Activated T-helper 2 cell treated with anti-CD3 and anti-CD28 coated beads, Interferon-gamma antibody, Interleukin-2, Interleukin-4, amounts not matched to agents 10 μg/mL and 5 μg/mL and 100 μg/mL, durations not matched to agents 14 hours and 24 hours and 36 hours (primary cell): Measurements from ENCODE around the gene CDC25B. TPM values are rescaled to one million over a fixed set of nuclear protein-coding genes. Genes with fewer than 3 reads are reported as not detected.
A peak's percentile ranks its signal among the peaks of the same experiment; 100 is the strongest.

Experiments
- DNase-seq: peaks from one replicate; pipeline ENCODE4 v3.0.0; 2021; ENCODE audit warnings: low spot score
- H3K27ac Mint-ChIP-seq: one replicate; pipeline ENCODE4 v1.8.0; 2021; ENCODE audit warnings: mixed read lengths
- H3K27me3 Mint-ChIP-seq: one replicate; pipeline ENCODE4 v1.8.0; 2021; ENCODE audit warnings: low read depth, mixed read lengths
- H3K36me3 Mint-ChIP-seq: one replicate; pipeline ENCODE4 v1.8.0; 2021; ENCODE audit warnings: low read depth, mixed read lengths
- H3K4me1 Mint-ChIP-seq: one replicate; pipeline ENCODE4 v1.8.0; 2021; ENCODE audit warnings: low read depth, mixed read lengths
- H3K4me3 Mint-ChIP-seq: one replicate; pipeline ENCODE4 v1.8.0; 2021; ENCODE audit warnings: low read depth, mild to moderate bottlenecking, moderate library complexity, mixed read lengths
- H3K9me3 Mint-ChIP-seq: one replicate; pipeline ENCODE4 v1.8.0; 2021; ENCODE audit warnings: mixed read lengths
- intact Hi-C: fragments of 100-400 bp; cut with micrococcal nuclease; formaldehyde crosslinking; loops from one replicate; pipeline ENCODE4 v1.15.1; 2023
- total RNA-seq: library from RNA; stranded (reverse); gene quantifications from 2 replicates; pipeline ENCODE4 v1.2.3, GENCODE V29; 2022

The CDC25B gene
- total RNA-seq, 1 donor from 2014 or later, result 101 TPM

DNA sequence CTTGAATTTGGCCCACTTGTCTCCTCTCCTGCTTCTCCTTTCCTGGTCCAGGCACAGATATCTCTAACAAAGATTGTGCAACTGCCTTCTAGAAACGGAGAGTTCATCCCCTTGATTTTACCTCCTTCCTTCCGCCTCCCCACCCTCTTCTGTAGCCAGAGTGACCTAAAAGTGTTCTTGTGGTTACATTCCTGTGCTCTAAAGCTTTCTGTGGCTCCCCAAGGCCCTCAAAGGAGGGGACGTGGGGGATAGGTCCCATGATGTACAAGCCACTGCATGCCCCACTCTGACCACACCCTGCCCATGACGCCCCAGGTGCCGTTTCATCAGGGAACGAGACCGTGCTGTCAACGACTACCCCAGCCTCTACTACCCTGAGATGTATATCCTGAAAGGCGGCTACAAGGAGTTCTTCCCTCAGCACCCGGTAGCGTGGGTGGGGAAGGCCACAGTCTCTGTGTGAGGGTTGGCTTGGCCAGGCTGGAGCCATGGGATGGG, 8.2 kb downstream of the CDC25B start:
- peaks cover 78% of the 10 kb centered on the region for H3K36me3 Mint-ChIP-seq
- intact Hi-C loops, result no loop called here
- H3K4me3 Mint-ChIP-seq, result no peak overlapping the region
- no peak overlapping the region for H3K27ac Mint-ChIP-seq
- no peaks in the 10 kb centered on the region for H3K27me3 Mint-ChIP-seq
- no peaks in the 10 kb centered on the region for H3K9me3 Mint-ChIP-seq
- no peak for DNase-seq
- peaks cover 49% of the 10 kb centered on the region for H3K4me1 Mint-ChIP-seq

DNA sequence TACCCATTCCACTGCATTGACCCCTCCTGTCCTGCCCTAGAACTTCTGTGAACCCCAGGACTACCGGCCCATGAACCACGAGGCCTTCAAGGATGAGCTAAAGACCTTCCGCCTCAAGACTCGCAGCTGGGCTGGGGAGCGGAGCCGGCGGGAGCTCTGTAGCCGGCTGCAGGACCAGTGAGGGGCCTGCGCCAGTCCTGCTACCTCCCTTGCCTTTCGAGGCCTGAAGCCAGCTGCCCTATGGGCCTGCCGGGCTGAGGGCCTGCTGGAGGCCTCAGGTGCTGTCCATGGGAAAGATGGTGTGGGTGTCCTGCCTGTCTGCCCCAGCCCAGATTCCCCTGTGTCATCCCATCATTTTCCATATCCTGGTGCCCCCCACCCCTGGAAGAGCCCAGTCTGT, 8.7 kb downstream of the CDC25B start:
- Mint-ChIP-seq H3K4me1 (peaks cover 44% of the 10 kb centered on the region), H3K27me3 (no peaks in the 10 kb centered on the region), H3K36me3 (peaks cover 73% of the 10 kb centered on the region), H3K27ac (peak overlapping the region; percentile 24), H3K9me3 (no peaks in the 10 kb centered on the region), H3K4me3 (no peak overlapping the region)
- no peak for DNase-seq
- intact Hi-C loops, result no loop called here

DNA sequence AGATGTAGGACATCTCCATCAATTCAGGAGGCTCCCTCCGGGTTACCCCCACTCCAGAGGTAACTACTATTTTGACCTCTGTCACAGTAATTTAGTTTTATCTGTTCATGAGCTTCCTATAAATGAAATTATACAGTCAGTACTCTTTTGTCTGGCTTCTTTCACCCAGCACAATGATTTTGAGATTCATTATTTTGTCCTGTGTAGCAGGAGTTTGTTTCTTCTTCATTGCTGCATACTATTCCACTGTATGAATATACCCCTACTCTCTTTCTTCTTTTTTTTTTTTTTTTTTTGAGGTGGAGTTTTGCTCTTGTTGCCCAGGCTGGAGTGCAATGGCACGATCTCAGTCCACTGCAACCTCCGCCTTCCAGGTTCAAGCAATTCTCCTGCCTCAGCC, 12.4 kb downstream of the CDC25B start:
- intact Hi-C loops, result no loop called here
- Mint-ChIP-seq H3K4me1 (peaks cover 58% of the 10 kb centered on the region), H3K27me3 (no peaks in the 10 kb centered on the region)

DNA sequence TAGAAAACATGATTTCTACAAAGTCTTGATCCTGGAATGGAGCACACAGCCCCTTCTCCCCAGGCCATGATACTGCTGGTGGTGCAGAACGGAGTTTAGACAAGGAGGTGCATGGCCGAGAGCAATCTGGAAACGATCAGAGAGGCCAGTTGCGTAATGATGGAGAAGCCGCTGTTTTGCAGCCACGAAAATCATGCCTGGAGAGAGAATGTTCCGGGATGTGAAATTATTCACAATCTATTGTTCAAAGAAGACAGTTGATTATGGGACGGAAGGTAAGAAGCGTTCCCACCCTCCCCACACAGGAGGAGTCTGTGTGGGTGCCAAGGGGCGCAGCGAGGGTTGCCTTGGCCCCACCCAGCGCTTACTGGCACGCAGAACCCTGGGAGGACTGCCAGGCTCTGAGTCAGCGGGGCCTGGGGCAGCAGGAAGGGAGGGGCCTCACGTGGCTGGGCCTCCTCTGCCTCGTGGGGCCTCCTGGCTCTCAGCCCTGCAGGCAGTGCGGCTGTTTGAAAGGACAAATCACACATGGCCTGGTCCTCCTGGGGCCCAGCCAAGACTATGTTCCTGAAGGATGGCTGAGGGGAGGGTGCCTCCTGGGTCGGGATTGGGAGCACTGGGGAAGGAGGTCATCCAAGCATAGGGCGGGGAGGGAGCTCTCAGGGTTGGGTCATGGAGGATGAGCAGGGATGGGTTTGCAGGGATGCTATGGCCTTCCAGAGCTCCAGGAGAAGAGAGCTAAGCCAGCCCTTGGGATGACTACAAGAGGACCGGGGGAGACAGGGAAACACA, 15.6 kb downstream of the CDC25B start:
- Mint-ChIP-seq H3K27me3 (no peaks in the 10 kb centered on the region), H3K27ac (peak overlapping the region; percentile 99), H3K9me3 (no peaks in the 10 kb centered on the region), H3K4me3 (peak overlapping the region; percentile 74), H3K36me3 (peaks cover 16% of the 10 kb centered on the region), H3K4me1 (peaks cover 58% of the 10 kb centered on the region)
- DNase-seq, result peak; percentile 81
- intact Hi-C loops, result loop anchor here (1.0 to 10.0 kb wide), 4 partner anchors 9 to 273 kb away; partner anchors contain the start of genes AP5S1 and CENPB

More for the DNA sequence above, 12.4 kb downstream of the CDC25B start:
- Mint-ChIP-seq H3K9me3 (no peaks in the 10 kb centered on the region), H3K27ac (no peak overlapping the region), H3K4me3 (no peak overlapping the region), H3K36me3 (peaks cover 42% of the 10 kb centered on the region)
- no peak for DNase-seq

DNA sequence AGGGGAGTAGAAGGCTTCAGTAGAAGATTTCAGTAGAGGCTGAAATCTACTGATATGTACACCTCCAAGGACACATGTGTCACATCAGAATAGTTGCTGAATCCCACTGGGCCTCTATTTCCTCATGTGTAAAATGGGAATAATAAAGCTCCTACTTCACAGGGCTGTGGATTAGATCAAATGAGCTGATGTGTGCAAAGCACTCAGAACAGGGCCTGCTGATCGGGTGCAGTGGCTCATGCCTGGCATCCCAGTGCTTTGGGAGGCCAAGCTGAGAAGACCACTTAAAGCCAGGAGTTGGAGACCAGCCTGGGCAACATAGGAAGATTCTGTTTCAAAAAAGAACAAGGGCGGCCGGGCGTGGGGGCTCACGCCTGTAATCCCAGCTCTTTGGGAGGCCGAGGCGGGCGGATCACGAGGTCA, 16.2 kb downstream of the CDC25B start:
- peak overlapping the region; percentile 74 for H3K4me3 Mint-ChIP-seq
- DNase-seq, result no peak
- intact Hi-C loops, result loop anchor here (10.0 kb wide), 1 partner anchor 273 kb away; no protein-coding TSS in a partner anchor
- peak overlapping the region; percentile 99 for H3K27ac Mint-ChIP-seq
- H3K4me1 Mint-ChIP-seq, result peaks cover 53% of the 10 kb centered on the region
- H3K36me3 Mint-ChIP-seq, result peaks cover 10% of the 10 kb centered on the region
- H3K27me3 Mint-ChIP-seq, result no peaks in the 10 kb centered on the region
- no peaks in the 10 kb centered on the region for H3K9me3 Mint-ChIP-seq

DNA sequence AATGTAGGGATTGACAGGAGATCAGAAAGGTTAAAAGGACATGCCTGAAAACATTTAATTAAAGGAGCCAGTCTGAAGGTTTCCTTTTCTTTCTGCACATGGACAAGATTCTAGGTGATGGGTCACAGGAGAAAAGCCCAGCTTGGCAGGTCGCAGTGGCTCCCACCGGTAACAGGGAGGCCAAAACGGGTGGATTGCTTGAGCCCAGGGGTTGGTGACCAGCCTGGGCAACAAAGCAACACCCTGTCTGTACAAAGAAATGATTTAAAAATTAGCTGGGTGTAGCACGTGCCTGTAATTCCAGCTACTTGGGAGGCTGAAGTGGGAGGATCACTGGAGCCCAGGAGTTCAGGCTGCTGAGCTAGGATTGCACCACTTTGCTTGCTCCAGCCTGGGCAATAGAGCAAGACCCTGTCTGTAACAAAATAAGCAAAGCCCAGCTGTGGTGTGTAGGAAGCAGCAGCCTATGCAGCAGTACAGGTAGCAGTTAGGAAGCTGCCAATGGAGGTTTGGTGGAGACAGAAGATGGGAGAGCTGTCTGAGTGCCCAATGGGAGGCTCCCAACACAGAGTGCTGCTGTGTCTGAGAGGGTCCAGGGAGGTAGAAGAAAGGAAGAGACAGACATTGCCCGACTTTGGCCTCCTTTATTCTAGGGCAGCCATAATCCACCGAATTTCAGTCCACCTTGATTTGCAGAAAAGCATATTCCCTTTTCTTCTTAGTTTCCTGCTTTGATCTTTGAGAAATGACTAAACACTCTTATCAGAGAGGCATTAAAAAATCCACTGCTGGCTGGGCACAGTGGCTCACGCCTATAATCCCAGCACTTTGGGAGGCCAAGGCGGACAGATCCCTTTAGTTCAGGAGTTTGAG, 17.1 kb downstream of the CDC25B start:
- H3K27me3 Mint-ChIP-seq, result no peaks in the 10 kb centered on the region
- peaks cover 8% of the 10 kb centered on the region for H3K36me3 Mint-ChIP-seq
- H3K27ac Mint-ChIP-seq, result peak overlapping the region; percentile 61
- H3K9me3 Mint-ChIP-seq, result no peaks in the 10 kb centered on the region
- peaks cover 49% of the 10 kb centered on the region for H3K4me1 Mint-ChIP-seq
- intact Hi-C loops, result loop anchor here (10.0 kb wide), 1 partner anchor 272 kb away; no protein-coding TSS in a partner anchor
- no peak for DNase-seq
- H3K4me3 Mint-ChIP-seq, result no peak overlapping the region

DNA sequence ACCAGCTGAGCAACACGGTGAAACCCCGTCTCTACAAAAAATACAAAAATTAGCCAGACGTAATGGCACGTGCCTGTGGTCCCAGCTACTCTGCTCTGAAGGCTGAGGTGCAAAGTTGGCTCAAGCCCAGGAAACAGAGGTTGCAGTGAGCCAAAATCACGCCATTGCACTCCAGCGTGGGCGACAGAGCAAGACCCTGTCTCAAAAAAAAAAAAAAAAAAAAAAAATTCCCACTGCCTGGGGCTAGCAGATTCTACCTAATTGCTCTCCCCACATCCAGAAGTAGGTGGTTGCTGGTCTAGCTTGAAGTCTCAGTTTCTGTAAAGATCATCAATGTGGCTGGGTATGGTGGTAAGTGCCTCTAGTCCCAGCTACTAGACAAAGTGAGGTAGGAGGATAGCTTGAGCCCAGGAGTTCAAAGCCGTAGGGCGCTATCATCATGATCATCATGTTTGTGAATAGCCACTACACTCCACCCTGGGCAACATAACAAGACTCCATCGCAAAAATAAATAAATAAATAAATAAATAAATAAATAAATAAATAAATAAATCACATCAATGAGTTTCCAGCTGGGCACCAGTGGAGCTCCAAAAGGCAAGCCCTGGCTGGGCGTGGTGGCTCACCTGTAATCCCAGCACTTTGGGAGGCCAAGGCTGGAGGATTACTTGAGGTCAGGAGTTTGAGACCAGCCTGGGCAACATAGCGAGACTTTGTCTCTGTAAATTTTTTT, 17.9 kb downstream of the CDC25B start:
- Mint-ChIP-seq H3K4me3 (no peak overlapping the region), H3K27ac (peak overlapping the region; percentile 61), H3K27me3 (no peaks in the 10 kb centered on the region), H3K4me1 (peaks cover 55% of the 10 kb centered on the region), H3K9me3 (no peaks in the 10 kb centered on the region), H3K36me3 (peaks cover 3% of the 10 kb centered on the region)
- DNase-seq, result no peak
- intact Hi-C loops, result loop anchor here (10.0 kb wide), 1 partner anchor 271 kb away; no protein-coding TSS in a partner anchor

DNA sequence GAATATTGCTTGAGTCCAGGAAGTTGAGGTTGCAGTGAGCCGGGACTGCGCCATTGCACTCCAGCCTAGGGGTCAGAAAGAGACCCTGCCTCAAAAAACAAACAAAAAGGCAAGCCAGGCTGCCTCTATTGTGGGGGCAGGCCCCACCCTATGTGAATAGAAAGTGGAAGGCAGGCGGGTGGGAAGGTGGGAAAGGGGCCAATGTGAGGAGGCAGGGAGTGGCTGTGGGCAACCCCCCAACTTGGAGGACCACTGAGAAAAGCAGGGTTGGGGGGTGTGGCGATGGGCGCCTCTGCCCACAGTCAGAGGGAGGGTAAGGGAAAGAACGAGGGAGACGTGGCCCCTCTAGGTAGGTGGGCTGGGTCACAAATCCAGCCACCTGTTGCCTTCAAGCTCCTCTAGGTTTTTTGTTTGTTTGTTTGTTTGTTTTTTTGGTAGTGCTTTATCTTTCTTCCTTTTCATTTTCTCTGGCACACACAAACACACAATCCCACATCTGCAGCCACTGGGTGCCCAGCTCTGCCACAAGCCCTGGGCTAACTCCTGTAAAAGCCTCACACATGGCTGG, 18.9 kb downstream of the CDC25B start:
- H3K4me1 Mint-ChIP-seq, result peaks cover 59% of the 10 kb centered on the region
- H3K9me3 Mint-ChIP-seq, result no peaks in the 10 kb centered on the region
- no peaks in the 10 kb centered on the region for H3K27me3 Mint-ChIP-seq
- no peak for DNase-seq
- H3K36me3 Mint-ChIP-seq, result peaks cover 3% of the 10 kb centered on the region
- peak overlapping the region; percentile 33 for H3K27ac Mint-ChIP-seq
- no peak overlapping the region for H3K4me3 Mint-ChIP-seq
- intact Hi-C loops, result loop anchor here (10.0 kb wide), 1 partner anchor 270 kb away; no protein-coding TSS in a partner anchor

DNA sequence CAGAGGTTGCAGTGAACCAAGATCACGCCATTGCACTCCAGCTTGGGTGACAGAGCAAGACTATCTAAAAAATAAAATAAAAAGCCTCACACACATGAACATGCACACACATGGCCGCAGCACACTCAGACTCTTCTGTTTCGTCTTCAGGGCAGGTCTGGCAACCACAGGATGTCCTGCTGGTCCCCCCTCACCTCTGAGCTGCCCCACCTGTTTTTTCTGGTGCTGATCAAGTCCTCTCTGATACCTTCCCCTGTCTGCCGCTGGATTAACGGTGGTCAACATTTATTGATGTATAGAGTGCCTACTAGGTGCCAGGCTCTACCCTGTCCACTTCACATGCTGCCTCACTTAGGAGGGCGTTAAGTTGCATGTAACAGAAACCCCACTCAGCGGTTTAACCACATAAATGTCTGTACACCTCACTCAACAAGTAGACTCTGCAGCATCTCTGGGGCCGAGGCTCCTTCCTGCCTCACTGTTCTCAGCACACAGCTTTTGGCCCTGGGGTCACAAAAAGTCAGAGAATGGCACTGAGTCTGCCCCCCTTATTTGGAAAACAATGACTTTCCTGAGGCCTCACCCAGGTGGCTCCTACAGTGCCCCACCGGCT, 19.7 kb downstream of the CDC25B start:
- intact Hi-C loops, result loop anchor here (10.0 kb wide), 1 partner anchor 269 kb away; no protein-coding TSS in a partner anchor
- no peak for DNase-seq

DNA sequence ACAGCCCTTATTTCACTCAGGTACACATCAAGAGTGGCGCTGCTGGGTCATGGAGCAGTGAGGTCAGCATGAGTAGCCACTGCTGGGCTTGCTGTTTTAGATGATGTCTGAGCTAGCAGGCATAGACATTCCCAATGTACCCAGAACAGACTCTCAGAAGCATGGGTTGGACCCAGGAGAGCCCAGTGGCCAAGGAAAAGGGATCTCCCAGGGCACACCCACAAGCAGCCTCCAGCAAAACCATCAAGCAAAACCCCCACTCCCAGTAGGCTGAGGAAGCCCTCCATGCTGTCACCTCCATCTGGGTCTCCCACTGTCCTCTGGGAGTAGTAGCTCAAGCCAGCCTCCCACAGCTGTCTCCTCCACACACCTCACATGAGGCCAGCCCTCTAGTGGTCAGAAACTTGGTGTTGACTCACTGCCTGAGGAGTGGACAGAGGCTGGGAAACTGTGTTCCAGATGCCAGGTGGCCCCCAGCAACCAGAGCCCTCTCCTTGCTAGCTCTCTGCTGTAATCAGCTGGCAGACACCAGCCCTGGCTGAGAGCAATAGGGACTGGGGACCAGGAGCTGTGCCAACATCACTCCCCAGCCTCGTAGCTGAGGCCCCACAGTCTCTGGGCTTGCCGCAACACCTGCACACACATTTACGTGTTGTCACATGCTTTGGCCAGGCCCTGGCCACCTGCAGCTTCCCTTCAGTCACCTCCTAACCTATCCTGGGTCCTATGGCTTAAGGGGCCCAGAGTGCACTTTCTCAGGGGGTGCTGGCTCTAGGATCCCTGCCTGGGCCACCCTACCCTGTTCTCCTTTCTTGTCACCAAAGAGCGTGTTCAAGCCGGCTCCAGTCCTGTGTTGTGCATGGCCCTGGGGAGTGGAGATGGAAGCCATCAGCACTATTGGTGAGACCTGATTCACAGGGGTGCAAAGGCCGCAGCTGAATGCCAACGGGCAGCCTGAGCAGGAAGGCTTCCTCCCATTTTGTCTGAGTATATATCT, 22.3 kb downstream of the CDC25B start:
- H3K9me3 Mint-ChIP-seq, result no peaks in the 10 kb centered on the region
- peaks cover 13% of the 10 kb centered on the region for H3K36me3 Mint-ChIP-seq
- peaks cover 37% of the 10 kb centered on the region for H3K4me1 Mint-ChIP-seq
- H3K27ac Mint-ChIP-seq, result peak overlapping the region; percentile 58
- no peak for DNase-seq
- no peaks in the 10 kb centered on the region for H3K27me3 Mint-ChIP-seq
- peak overlapping the region; percentile 30 for H3K4me3 Mint-ChIP-seq
- intact Hi-C loops, result loop anchor here (10.0 kb wide), 1 partner anchor 266 kb away; no protein-coding TSS in a partner anchor

More for the DNA sequence above, 19.7 kb downstream of the CDC25B start:
- peaks cover 3% of the 10 kb centered on the region for H3K36me3 Mint-ChIP-seq
- peak overlapping the region; percentile 86 for H3K27ac Mint-ChIP-seq
- no peaks in the 10 kb centered on the region for H3K27me3 Mint-ChIP-seq
- no peaks in the 10 kb centered on the region for H3K9me3 Mint-ChIP-seq
- peaks cover 55% of the 10 kb centered on the region for H3K4me1 Mint-ChIP-seq
- peak overlapping the region; percentile 66 for H3K4me3 Mint-ChIP-seq
